ENCODE results near the gene MYEOV. TPM values are rescaled to one million over a fixed set of nuclear protein-coding genes. Genes with fewer than 3 reads are reported as not detected.

MYEOV gene
- total RNA-seq, 2 experiments from 2014 or later = 0.23 TPM; not detected in 1

GRCh38 chr11:69264486-69264885 is 29.5 kb upstream of the MYEOV start:
- ChIA-PET POLR2A (no interaction called here), CTCF (no interaction called here)

GRCh38 chr11:69265210-69265609 is 28.7 kb upstream of the MYEOV start:
- CTCF ChIA-PET = no interaction called here
- POLR2A ChIA-PET = no interaction called here

GRCh38 chr11:69265911-69266510 is 27.9 kb upstream of the MYEOV start:
- ChIA-PET POLR2A (no interaction called here), CTCF (no interaction called here)

- POLR2A ChIA-PET = no interaction called here
- CTCF ChIA-PET = no interaction called here
Measured at GRCh38 chr11:69267395-69267805, 26.6 kb upstream of the MYEOV start.

GRCh38 chr11:69268911-69269310 is 25.0 kb upstream of the MYEOV start:
- CTCF ChIA-PET = no interaction called here
- POLR2A ChIA-PET = no interaction called here

- ChIA-PET POLR2A (no interaction called here), CTCF (no interaction called here)
Measured at GRCh38 chr11:69269388-69269787, 24.6 kb upstream of the MYEOV start.

- POLR2A ChIA-PET = no interaction called here
- CTCF ChIA-PET = no interaction called here
Measured at GRCh38 chr11:69269926-69270697, 23.8 kb upstream of the MYEOV start.

- ChIA-PET CTCF (no interaction called here), POLR2A (no interaction called here)
Measured at GRCh38 chr11:69270941-69271340, 23.0 kb upstream of the MYEOV start.

- ChIA-PET POLR2A (no interaction called here), CTCF (no interaction called here)
Measured at GRCh38 chr11:69272055-69272454, 21.9 kb upstream of the MYEOV start.

- ChIA-PET CTCF (no interaction called here), POLR2A (no interaction called here)
Measured at GRCh38 chr11:69272831-69273485, 21.0 kb upstream of the MYEOV start.

- ChIA-PET CTCF (no interaction called here), POLR2A (no interaction called here)
Measured at GRCh38 chr11:69273571-69273970, 20.4 kb upstream of the MYEOV start.

GRCh38 chr11:69274531-69275016 is 19.4 kb upstream of the MYEOV start:
- CTCF ChIA-PET = no interaction called here
- POLR2A ChIA-PET = no interaction called here

- CTCF ChIA-PET = no interaction called here
- POLR2A ChIA-PET = no interaction called here
Measured at GRCh38 chr11:69275178-69275577, 18.8 kb upstream of the MYEOV start.

- CTCF ChIA-PET = no interaction called here
- POLR2A ChIA-PET = no interaction called here
Measured at GRCh38 chr11:69276165-69276564, 17.8 kb upstream of the MYEOV start.

- CTCF ChIA-PET = interaction anchor here (1.2 kb wide), 1 partner anchor 16 kb away, joined by 3 read pairs; no protein-coding TSS in a partner anchor
- POLR2A ChIA-PET = no interaction called here
Measured at GRCh38 chr11:69277074-69277809, 16.7 kb upstream of the MYEOV start.

GRCh38 chr11:69278091-69278867 is 15.7 kb upstream of the MYEOV start:
- CTCF ChIA-PET = no interaction called here
- POLR2A ChIA-PET = no interaction called here

GRCh38 chr11:69280451-69280850 is 13.5 kb upstream of the MYEOV start:
- CTCF ChIA-PET = no interaction called here
- POLR2A ChIA-PET = interaction anchor here (0.6 kb wide), 1 partner anchor 25 kb away, joined by 6 read pairs; no protein-coding TSS in a partner anchor

- CTCF ChIA-PET = no interaction called here
Measured at GRCh38 chr11:69280994-69281393, 13.0 kb upstream of the MYEOV start.

GRCh38 chr11:69283446-69283845 is 10.5 kb upstream of the MYEOV start:
- ChIA-PET POLR2A (no interaction called here), CTCF (no interaction called here)

More at GRCh38 chr11:69280994-69281393, 13.0 kb upstream of the MYEOV start:
- POLR2A ChIA-PET = no interaction called here

GRCh38 chr11:69284081-69284511 is 9.9 kb upstream of the MYEOV start:
- CTCF ChIA-PET = no interaction called here
- POLR2A ChIA-PET = no interaction called here
